HCT116 (cell line): ENCODE data around the gene ADAMTS5. TPM values are rescaled to one million over a fixed set of nuclear protein-coding genes. Genes with fewer than 3 reads are reported as not detected.

Experiments
- ATAC-seq: fragments of 200-7000 bp; cut with Tn5 transposase; 2 replicates; pipeline ENCODE4 v1.9.1; 2020; ENCODE audit warnings: mild to moderate bottlenecking, moderate library complexity
- BruUV-seq: library from RNA; stranded (reverse); fragments of 400-500 nt; replicated peaks from 2 replicates; lab custom pipeline; 2021; lab: Mats Ljungman, UMichigan
- CTCF ChIA-PET: fragments of 300-600 bp; sonication (Branson Sonifier 250); formaldehyde crosslinking; loops from one replicate; lab custom pipeline; 2021; ENCODE audit warnings: antibody characterized with exemption; lab: Charles Lee
- POLR2A ChIA-PET: fragments of 300-600, 350-600 bp; sonication (Branson Sonifier 250); formaldehyde crosslinking; loops from one replicate; lab custom pipeline; 2021; ENCODE audit warnings: antibody characterized with exemption; lab: Charles Lee
- RAD21 ChIA-PET, 2 experiments: fragments of 300-600 bp; sonication (Branson Sonifier 250); formaldehyde crosslinking; loops; one replicate each; lab custom pipeline; 2023; ENCODE audit warnings: low total read pairs in 2 of 2; ENCODE audit not compliant: uncharacterized antibody in 2 of 2, unreplicated experiment in 2 of 2, low non-redundant PET in 1 of 2; lab: Charles Lee
- DNase-seq: peaks from one replicate; pipeline ENCODE4 v3.0.0-alpha.2; 2010; ENCODE audit warnings: low read depth, low spot score
- H2AFZ ChIP-seq: fragments of 200-600 bp; shearing (Covaris generic), sonication (generic); 2 replicates; pipeline ENCODE4 v1.6.1; 2017; ENCODE audit warnings: low read depth, mixed run types, mixed read lengths, antibody characterized with exemption, low read length; ENCODE audit not compliant: poor library complexity, severe bottlenecking
- H3K27ac ChIP-seq: 2 replicates; pipeline ENCODE4 v1.5.1; 2012; ENCODE audit warnings: low read depth, low read length
- H3K27me3 ChIP-seq: fragments of 200-600 bp; sonication (generic); 2 replicates; pipeline ENCODE4 v1.6.1; 2016; ENCODE audit warnings: mixed run types, low read length, mixed read lengths; ENCODE audit not compliant: insufficient read depth
- H3K36me3 ChIP-seq, 2 experiments: fragments of 200-500 bp in 1 of 2; fragments of 200-600 bp in 1 of 2; sonication (Bioruptor generic) in 1 of 2; sonication (generic) in 1 of 2; 2 replicates each; pipeline versions ENCODE4 v1.5.1 to v1.6.1; 2014 to 2016; ENCODE audit warnings: low read length in 2 of 2, inconsistent platforms in 1 of 2, mixed read lengths in 1 of 2, mixed run types in 1 of 2; ENCODE audit not compliant: insufficient read depth in 2 of 2, control insufficient read depth in 1 of 2
- H3K4me1 ChIP-seq, 2 experiments: fragments of 200-600 bp in 1 of 2; sonication (generic) in 1 of 2; 2 replicates each; pipeline versions ENCODE4 v1.5.1 to v1.6.1; 2012 to 2017; ENCODE audit warnings: low read length in 2 of 2, inconsistent platforms in 1 of 2, mild to moderate bottlenecking in 1 of 2, mixed read lengths in 1 of 2, mixed run types in 1 of 2, moderate library complexity in 1 of 2; ENCODE audit not compliant: insufficient read depth in 2 of 2, control insufficient read depth in 1 of 2
- H3K4me2 ChIP-seq: fragments of 200-600 bp; sonication (generic); 2 replicates; pipeline ENCODE4 v1.6.1; 2017; ENCODE audit warnings: mixed run types, low read length, mixed read lengths
- H3K4me3 ChIP-seq, 2 experiments: fragments of 200-600 bp in 1 of 2; sonication (generic) in 1 of 2; replicated peaks in 1 of 2; 2 replicates each; pipeline ENCODE4 v1.5.1; 2011 to 2016; ENCODE audit warnings: low read length in 2 of 2, control low read depth in 1 of 2, low read depth in 1 of 2, mild to moderate bottlenecking in 1 of 2, mixed read lengths in 1 of 2, mixed run types in 1 of 2
- H3K79me2 ChIP-seq: fragments of 200-600 bp; sonication (generic); 2 replicates; pipeline ENCODE4 v1.6.1; 2017; ENCODE audit warnings: mild to moderate bottlenecking, mixed run types, low read length, moderate library complexity, mixed read lengths; ENCODE audit not compliant: insufficient read depth
- H3K9ac ChIP-seq: fragments of 200-600 bp; sonication (generic); 2 replicates; pipeline ENCODE4 v1.6.1; 2016; ENCODE audit warnings: low read length, mixed read lengths
- H3K9me2 ChIP-seq: fragments of 200-600 bp; sonication (generic), shearing (Covaris generic); 2 replicates; pipeline ENCODE4 v1.6.1; 2017; ENCODE audit warnings: mixed run types, mild to moderate bottlenecking, moderate library complexity; ENCODE audit not compliant: insufficient read depth
- H3K9me3 ChIP-seq, 2 experiments: fragments of 200-500 bp in 1 of 2; fragments of 200-600 bp in 1 of 2; sonication (Bioruptor generic) in 1 of 2; sonication (generic) in 1 of 2; 2 replicates each; pipeline ENCODE4 v1.6.1; 2014 to 2017; ENCODE audit warnings: low read length in 2 of 2, mixed read lengths in 2 of 2, inconsistent platforms in 1 of 2, low read depth in 1 of 2, mild to moderate bottlenecking in 1 of 2, mixed run types in 1 of 2, moderate library complexity in 1 of 2; ENCODE audit not compliant: control insufficient read depth in 1 of 2, insufficient read depth in 1 of 2
- H4K20me1 ChIP-seq: fragments of 200-600 bp; sonication (generic), shearing (Covaris generic); 2 replicates; pipeline ENCODE4 v1.6.1; 2017; ENCODE audit warnings: mixed run types, mild to moderate bottlenecking, moderate library complexity; ENCODE audit not compliant: insufficient read depth
- CBX3 ChIP-seq: IDR thresholded peaks from 2 replicates; pipeline ENCODE4 v1.6.1; 2012; ENCODE audit warnings: low read depth
- CTCF ChIP-seq, 3 experiments: fragments of 200-600 bp in 1 of 3; sonication (generic) in 1 of 3; IDR thresholded peaks in 2 of 3; conservative IDR thresholded peaks in 1 of 3; 2 replicates each; pipeline ENCODE4 v1.5.1; 2012 to 2017; ENCODE audit warnings: low read depth in 2 of 3, low read length in 2 of 3, antibody characterized with exemption in 1 of 3, borderline replicate concordance in 1 of 3, control low read depth in 1 of 3, mild to moderate bottlenecking in 1 of 3, mixed read lengths in 1 of 3, mixed run types in 1 of 3, moderate library complexity in 1 of 3; ENCODE audit not compliant: insufficient read depth in 1 of 3
- EGR1 ChIP-seq: IDR thresholded peaks from 2 replicates; pipeline ENCODE4 v1.6.1; 2012; ENCODE audit warnings: low read depth
- ELF1 ChIP-seq: IDR thresholded peaks from 2 replicates; pipeline ENCODE4 v1.6.1; 2012; ENCODE audit warnings: low read depth, borderline replicate concordance
- FOSL1 ChIP-seq: IDR thresholded peaks from 2 replicates; pipeline ENCODE4 v1.6.1; 2012; ENCODE audit warnings: low read depth
- POLR2AphosphoS5 ChIP-seq: IDR thresholded peaks from 2 replicates; pipeline ENCODE4 v1.6.1; 2011; ENCODE audit warnings: mild to moderate bottlenecking, low read depth, low read length, moderate library complexity
- RAD21 ChIP-seq: IDR thresholded peaks from 2 replicates; pipeline ENCODE4 v1.6.1; 2012; ENCODE audit warnings: low read depth, mild to moderate bottlenecking
- SIN3A ChIP-seq: IDR thresholded peaks from 2 replicates; pipeline ENCODE4 v1.6.1; 2012; ENCODE audit warnings: low read depth
- SRF ChIP-seq: IDR thresholded peaks from 2 replicates; pipeline ENCODE4 v1.6.1; 2012; ENCODE audit warnings: low read depth
- TCF7L2 ChIP-seq: IDR thresholded peaks from 2 replicates; pipeline ENCODE4 v1.7.0; 2011; ENCODE audit warnings: borderline replicate concordance, inconsistent platforms; ENCODE audit not compliant: insufficient read depth, insufficient read length; ENCODE audit errors: extremely low read depth
- YY1 ChIP-seq: IDR thresholded peaks from 2 replicates; pipeline ENCODE4 v1.6.1; 2011; ENCODE audit warnings: low read length, low read depth, moderate library complexity, mild to moderate bottlenecking; ENCODE audit not compliant: insufficient replicate concordance; ENCODE audit errors: extremely low read depth
- ZFX ChIP-seq: fragments of 450-650 bp; IDR thresholded peaks from 2 replicates; pipeline ENCODE4 v1.6.1; 2017
- ZNF274 ChIP-seq: fragments of 200-500 bp; sonication (Bioruptor generic); IDR thresholded peaks from 2 replicates; pipeline ENCODE4 v1.6.1; 2014; ENCODE audit warnings: mild to moderate bottlenecking, low read depth, low read length, inconsistent platforms
- intact Hi-C: fragments of 100-400 bp; cut with micrococcal nuclease; formaldehyde crosslinking; loops from 2 replicates; pipeline ENCODE4 v1.10.0; 2022
- total RNA-seq: library from RNA; stranded (reverse); gene quantifications from one replicate; pipeline ENCODE4 v1.2.1, GENCODE V29; 2021; ENCODE audit not compliant: unreplicated experiment
- TF ChIP-seq, protein P1 (sequence below): IDR thresholded peaks from 2 replicates; pipeline ENCODE4 v1.6.1; 2012; ENCODE audit warnings: low read depth
- TF ChIP-seq, protein P2 (sequence below): IDR thresholded peaks from 2 replicates; pipeline ENCODE4 v1.6.1; 2012
- TF ChIP-seq, protein P3 (sequence below): IDR thresholded peaks from 2 replicates; pipeline ENCODE4 v1.6.1; 2012
- TF ChIP-seq, protein P4 (sequence below): IDR thresholded peaks from 2 replicates; pipeline ENCODE4 v1.6.1; 2011; ENCODE audit warnings: mild to moderate bottlenecking, low read length, moderate library complexity; ENCODE audit not compliant: insufficient replicate concordance; ENCODE audit errors: extremely low read depth

ADAMTS5 gene
- total RNA-seq, 1 experiment from 2014 or later, result 0.02 TPM

DNA sequence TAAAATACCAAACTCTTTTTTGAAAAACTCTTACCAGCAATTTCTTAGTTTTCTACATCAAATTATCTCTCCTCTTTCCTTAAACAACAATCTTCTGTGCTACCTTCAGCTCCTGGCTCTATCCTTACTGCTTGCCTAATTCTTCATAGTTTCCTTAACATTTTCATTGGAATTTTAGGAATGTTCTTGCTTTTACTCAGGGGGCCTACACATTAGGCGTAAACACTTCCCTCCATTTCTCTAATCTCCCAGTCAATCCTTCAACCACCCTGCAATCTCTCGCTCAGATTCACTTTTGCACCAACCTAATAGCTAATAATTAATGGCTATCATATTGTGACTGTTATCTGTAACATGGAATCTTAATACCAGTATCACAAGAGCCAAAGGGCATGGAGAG, 50.1 kb downstream of the ADAMTS5 start:
- Histone ChIP-seq H3K4me2 (no peak overlapping the region), H4K20me1 (no peaks in the 10 kb centered on the region), H3K4me3 (no peak overlapping the region), H3K9me2 (no peaks in the 10 kb centered on the region), H3K27me3 (no peaks in the 10 kb centered on the region), H3K4me1 (no peaks in the 10 kb centered on the region), H3K9me3 (peaks cover 3 to 9% of the 10 kb centered on the region in 2 experiments; a peak in 2 of 4 replicates), H2AFZ (no peak overlapping the region), H3K79me2 (no peaks in the 10 kb centered on the region), H3K9ac (no peak overlapping the region), H3K27ac (no peak overlapping the region), H3K36me3 (no peaks in the 10 kb centered on the region)
- no TSS peak for BruUV-seq
- ATAC-seq (no peak), DNase-seq (no peak)
- TF ChIP-seq, protein P1, sequence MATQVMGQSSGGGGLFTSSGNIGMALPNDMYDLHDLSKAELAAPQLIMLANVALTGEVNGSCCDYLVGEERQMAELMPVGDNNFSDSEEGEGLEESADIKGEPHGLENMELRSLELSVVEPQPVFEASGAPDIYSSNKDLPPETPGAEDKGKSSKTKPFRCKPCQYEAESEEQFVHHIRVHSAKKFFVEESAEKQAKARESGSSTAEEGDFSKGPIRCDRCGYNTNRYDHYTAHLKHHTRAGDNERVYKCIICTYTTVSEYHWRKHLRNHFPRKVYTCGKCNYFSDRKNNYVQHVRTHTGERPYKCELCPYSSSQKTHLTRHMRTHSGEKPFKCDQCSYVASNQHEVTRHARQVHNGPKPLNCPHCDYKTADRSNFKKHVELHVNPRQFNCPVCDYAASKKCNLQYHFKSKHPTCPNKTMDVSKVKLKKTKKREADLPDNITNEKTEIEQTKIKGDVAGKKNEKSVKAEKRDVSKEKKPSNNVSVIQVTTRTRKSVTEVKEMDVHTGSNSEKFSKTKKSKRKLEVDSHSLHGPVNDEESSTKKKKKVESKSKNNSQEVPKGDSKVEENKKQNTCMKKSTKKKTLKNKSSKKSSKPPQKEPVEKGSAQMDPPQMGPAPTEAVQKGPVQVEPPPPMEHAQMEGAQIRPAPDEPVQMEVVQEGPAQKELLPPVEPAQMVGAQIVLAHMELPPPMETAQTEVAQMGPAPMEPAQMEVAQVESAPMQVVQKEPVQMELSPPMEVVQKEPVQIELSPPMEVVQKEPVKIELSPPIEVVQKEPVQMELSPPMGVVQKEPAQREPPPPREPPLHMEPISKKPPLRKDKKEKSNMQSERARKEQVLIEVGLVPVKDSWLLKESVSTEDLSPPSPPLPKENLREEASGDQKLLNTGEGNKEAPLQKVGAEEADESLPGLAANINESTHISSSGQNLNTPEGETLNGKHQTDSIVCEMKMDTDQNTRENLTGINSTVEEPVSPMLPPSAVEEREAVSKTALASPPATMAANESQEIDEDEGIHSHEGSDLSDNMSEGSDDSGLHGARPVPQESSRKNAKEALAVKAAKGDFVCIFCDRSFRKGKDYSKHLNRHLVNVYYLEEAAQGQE, result no peak
- TF ChIP-seq SRF, result no peak
- no peak for TF ChIP-seq ZFX
- no peak for TF ChIP-seq POLR2AphosphoS5
- no peak for TF ChIP-seq CBX3
- no peak for TF ChIP-seq CTCF (IDR thresholded peaks at IDR 0.05 in 2 of 3, conservative IDR thresholded peaks at IDR 0.05 in 1 of 3; ENCODE audit: borderline replicate concordance in 1 of 3, insufficient read depth in 1 of 3, low read depth in 2 of 3, low read length in 2 of 3)
- TF ChIP-seq, protein P2, sequence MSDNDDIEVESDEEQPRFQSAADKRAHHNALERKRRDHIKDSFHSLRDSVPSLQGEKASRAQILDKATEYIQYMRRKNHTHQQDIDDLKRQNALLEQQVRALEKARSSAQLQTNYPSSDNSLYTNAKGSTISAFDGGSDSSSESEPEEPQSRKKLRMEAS, result no peak
- no peak for TF ChIP-seq FOSL1
- TF ChIP-seq TCF7L2, result no peak
- TF ChIP-seq RAD21, result no peak
- TF ChIP-seq ELF1, result no peak
- no peak for TF ChIP-seq SIN3A
- TF ChIP-seq, protein P3, sequence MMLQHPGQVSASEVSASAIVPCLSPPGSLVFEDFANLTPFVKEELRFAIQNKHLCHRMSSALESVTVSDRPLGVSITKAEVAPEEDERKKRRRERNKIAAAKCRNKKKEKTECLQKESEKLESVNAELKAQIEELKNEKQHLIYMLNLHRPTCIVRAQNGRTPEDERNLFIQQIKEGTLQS, result no peak
- TF ChIP-seq YY1, result no peak
- TF ChIP-seq, protein P4, sequence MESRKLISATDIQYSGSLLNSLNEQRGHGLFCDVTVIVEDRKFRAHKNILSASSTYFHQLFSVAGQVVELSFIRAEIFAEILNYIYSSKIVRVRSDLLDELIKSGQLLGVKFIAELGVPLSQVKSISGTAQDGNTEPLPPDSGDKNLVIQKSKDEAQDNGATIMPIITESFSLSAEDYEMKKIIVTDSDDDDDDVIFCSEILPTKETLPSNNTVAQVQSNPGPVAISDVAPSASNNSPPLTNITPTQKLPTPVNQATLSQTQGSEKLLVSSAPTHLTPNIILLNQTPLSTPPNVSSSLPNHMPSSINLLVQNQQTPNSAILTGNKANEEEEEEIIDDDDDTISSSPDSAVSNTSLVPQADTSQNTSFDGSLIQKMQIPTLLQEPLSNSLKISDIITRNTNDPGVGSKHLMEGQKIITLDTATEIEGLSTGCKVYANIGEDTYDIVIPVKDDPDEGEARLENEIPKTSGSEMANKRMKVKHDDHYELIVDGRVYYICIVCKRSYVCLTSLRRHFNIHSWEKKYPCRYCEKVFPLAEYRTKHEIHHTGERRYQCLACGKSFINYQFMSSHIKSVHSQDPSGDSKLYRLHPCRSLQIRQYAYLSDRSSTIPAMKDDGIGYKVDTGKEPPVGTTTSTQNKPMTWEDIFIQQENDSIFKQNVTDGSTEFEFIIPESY, result no peak
- TF ChIP-seq ZNF274, result no peak
- no peak for TF ChIP-seq EGR1
- RAD21 ChIA-PET, result no interaction called here
- intact Hi-C loops, result no loop called here
- POLR2A ChIA-PET, result no interaction called here
- CTCF ChIA-PET, result no interaction called here
